Adrenal gland (tissue), 5 donors: ENCODE data around the gene EOLA1.
"Not testable (repeated sequence)": the region's sequence is repeated elsewhere in the genome, so short reads cannot be mapped to it uniquely, and the experiment has no call there.

Experiments
- POLR2A ChIP-seq, 2 donors: fragments of 450-650 bp; IDR thresholded peaks; one replicate each; pipeline ENCODE4 v1.6.1; 2017; ENCODE audit warnings: antibody characterized with exemption in 2 of 2, mild to moderate bottlenecking in 2 of 2, moderate library complexity in 1 of 2
- TF ChIP-seq, protein P1 (sequence below), 6 experiments: fragments of 450-650 bp in 4 of 6; fragments of 200-600 bp in 2 of 6; sonication (generic) in 1 of 6; IDR thresholded peaks; 1 replicate in 5 of 6; 2 replicates in 1 of 6; pipeline versions ENCODE4 v1.5.1 to v1.8.0; 2016 to 2021; ENCODE audit warnings: antibody characterized with exemption in 6 of 6, mild to moderate bottlenecking in 2 of 6, moderate library complexity in 1 of 6
- donor health status: DM: no; HTN: no; CAD: no.

- TF ChIP-seq POLR2A (IDR thresholded peaks at IDR 0.05): not testable (repeated sequence)
- TF ChIP-seq, protein P1, sequence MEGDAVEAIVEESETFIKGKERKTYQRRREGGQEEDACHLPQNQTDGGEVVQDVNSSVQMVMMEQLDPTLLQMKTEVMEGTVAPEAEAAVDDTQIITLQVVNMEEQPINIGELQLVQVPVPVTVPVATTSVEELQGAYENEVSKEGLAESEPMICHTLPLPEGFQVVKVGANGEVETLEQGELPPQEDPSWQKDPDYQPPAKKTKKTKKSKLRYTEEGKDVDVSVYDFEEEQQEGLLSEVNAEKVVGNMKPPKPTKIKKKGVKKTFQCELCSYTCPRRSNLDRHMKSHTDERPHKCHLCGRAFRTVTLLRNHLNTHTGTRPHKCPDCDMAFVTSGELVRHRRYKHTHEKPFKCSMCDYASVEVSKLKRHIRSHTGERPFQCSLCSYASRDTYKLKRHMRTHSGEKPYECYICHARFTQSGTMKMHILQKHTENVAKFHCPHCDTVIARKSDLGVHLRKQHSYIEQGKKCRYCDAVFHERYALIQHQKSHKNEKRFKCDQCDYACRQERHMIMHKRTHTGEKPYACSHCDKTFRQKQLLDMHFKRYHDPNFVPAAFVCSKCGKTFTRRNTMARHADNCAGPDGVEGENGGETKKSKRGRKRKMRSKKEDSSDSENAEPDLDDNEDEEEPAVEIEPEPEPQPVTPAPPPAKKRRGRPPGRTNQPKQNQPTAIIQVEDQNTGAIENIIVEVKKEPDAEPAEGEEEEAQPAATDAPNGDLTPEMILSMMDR (IDR thresholded peaks at IDR 0.05): not testable (repeated sequence)
Measured at GRCh38 chrX:149503446-149503845, 37.4 kb upstream of the EOLA1 start.
